Measurements from ENCODE around the gene TRIB2.

Gene TRIB2

GRCh38 chr2:12769492-12770105, 52.9 kb downstream of the TRIB2 start:
- DNase-seq (ENCODE audit: low read depth, low spot score), result no peak
- H3K4me3 ChIP-seq (ENCODE audit: low read depth, low read length), result no peak overlapping the region
- ChIA-PET POLR2A (interaction anchor here (0.6 kb wide), 1 partner anchor 8 kb away, joined by 4 read pairs; no protein-coding TSS in a partner anchor), CTCF (interaction anchor here (1.3 kb wide), 1 partner anchor 10 kb away, joined by 3 read pairs; no protein-coding TSS in a partner anchor)
- no peak for TF ChIP-seq CTCF (IDR thresholded peaks at IDR 0.05; ENCODE audit: insufficient read depth, low read length, missing control alignments)

- no peak for TF ChIP-seq CTCF (IDR thresholded peaks at IDR 0.05; ENCODE audit: insufficient read depth, low read length, missing control alignments)
- H3K4me3 ChIP-seq (ENCODE audit: low read depth, low read length), result no peak overlapping the region
- POLR2A ChIA-PET, result interaction anchor here (0.6 kb wide), 1 partner anchor 9 kb away, joined by 4 read pairs; no protein-coding TSS in a partner anchor
- CTCF ChIA-PET, result interaction anchor here (0.8 to 1.3 kb wide), 3 partner anchors 9 kb away, joined by 3 to 5 read pairs (median 3); no protein-coding TSS in a partner anchor
- no peak for DNase-seq (ENCODE audit: low read depth, low spot score)
Measured at GRCh38 chr2:12770300-12770968, 53.7 kb downstream of the TRIB2 start.

- ChIA-PET POLR2A (no interaction called here), CTCF (interaction anchor here (0.8 to 1.1 kb wide), 2 partner anchors 8 to 10 kb away, joined by 3 to 5 read pairs; no protein-coding TSS in a partner anchor)
- TF ChIP-seq CTCF (IDR thresholded peaks at IDR 0.05; ENCODE audit: insufficient read depth, low read length, missing control alignments), result no peak
- H3K4me3 ChIP-seq (ENCODE audit: low read depth, low read length), result no peak overlapping the region
- DNase-seq (ENCODE audit: low read depth, low spot score), result no peak
Measured at GRCh38 chr2:12771154-12771553, 54.4 kb downstream of the TRIB2 start.

- DNase-seq (ENCODE audit: low read depth, low spot score), result no peak
- CTCF ChIA-PET, result interaction anchor here (1.3 to 1.4 kb wide), 3 partner anchors 8 to 233 kb away, joined by 3 to 4 read pairs (median 4); no protein-coding TSS in a partner anchor
- no peak for TF ChIP-seq CTCF (IDR thresholded peaks at IDR 0.05; ENCODE audit: insufficient read depth, low read length, missing control alignments)
- POLR2A ChIA-PET, result no interaction called here
- no peak overlapping the region for H3K4me3 ChIP-seq (ENCODE audit: low read depth, low read length)
Measured at GRCh38 chr2:12773586-12774394, 57.1 kb downstream of the TRIB2 start.

GRCh38 chr2:12774395-12774727, 57.6 kb downstream of the TRIB2 start:
- no peak for DNase-seq (ENCODE audit: low read depth, low spot score)
- ChIA-PET POLR2A (no interaction called here), CTCF (interaction anchor here (1.3 to 1.4 kb wide), 3 partner anchors 9 to 232 kb away, joined by 3 to 4 read pairs (median 4); no protein-coding TSS in a partner anchor)
- TF ChIP-seq CTCF (IDR thresholded peaks at IDR 0.05; ENCODE audit: insufficient read depth, low read length, missing control alignments), result no peak
- no peak overlapping the region for H3K4me3 ChIP-seq (ENCODE audit: low read depth, low read length)

All from AG04449 (cell line).